GM19099 (cell line): ENCODE results near the gene ANAPC10.

Experiments
- POLR2A ChIP-seq: IDR thresholded peaks from 3 replicates; pipeline ENCODE4 v1.6.1; 2011; ENCODE audit warnings: low read depth; ENCODE audit not compliant: insufficient read length; ENCODE audit errors: extremely low read depth

The ANAPC10 gene

DNA sequence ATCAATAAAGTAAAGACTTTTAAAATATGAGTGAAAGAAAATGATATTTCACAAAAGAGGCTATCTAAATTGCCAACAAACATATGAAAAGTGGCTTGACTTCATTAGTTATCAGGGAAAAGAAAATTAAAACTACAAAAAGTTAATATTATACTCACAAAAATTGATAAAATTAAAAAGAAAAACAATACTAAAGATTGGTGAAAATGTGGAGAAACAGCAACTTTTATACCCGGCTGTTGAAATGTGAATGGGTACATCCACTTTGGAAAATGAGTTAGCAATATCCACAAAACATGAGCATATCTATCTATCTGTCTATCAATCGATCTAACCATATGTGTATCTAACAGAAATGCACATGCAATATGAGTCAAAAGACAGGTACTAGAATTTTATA, 122.3 kb downstream of the ANAPC10 start:
- no peak for TF ChIP-seq POLR2A

DNA sequence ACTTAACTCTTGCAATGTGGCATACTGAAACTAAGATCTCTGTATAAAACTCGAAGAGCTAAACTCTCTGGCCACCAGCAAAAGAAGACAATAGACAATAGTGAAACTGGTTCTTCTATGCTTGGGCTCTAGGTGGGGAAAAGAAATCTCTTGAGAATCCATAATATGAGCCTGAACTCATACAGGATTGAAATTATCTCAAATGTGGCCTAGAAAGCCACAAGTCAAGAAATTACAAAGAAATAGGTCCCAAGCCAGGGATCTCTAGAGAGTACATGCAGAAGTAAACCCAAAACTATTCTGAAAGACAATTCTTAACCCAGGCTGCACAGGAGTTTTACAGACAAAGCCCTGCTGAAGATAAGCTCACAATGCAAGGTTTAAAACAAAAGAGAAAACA, 127.4 kb downstream of the ANAPC10 start:
- no peak for TF ChIP-seq POLR2A

- no peak for TF ChIP-seq POLR2A
Measured at GRCh38 chr4:144969821-144970220, 128.2 kb downstream of the ANAPC10 start.

- TF ChIP-seq POLR2A, result no peak
Measured at GRCh38 chr4:144968606-144969005, 129.4 kb downstream of the ANAPC10 start.

GRCh38 chr4:144967161-144967560, 130.8 kb downstream of the ANAPC10 start:
- TF ChIP-seq POLR2A, result no peak

DNA sequence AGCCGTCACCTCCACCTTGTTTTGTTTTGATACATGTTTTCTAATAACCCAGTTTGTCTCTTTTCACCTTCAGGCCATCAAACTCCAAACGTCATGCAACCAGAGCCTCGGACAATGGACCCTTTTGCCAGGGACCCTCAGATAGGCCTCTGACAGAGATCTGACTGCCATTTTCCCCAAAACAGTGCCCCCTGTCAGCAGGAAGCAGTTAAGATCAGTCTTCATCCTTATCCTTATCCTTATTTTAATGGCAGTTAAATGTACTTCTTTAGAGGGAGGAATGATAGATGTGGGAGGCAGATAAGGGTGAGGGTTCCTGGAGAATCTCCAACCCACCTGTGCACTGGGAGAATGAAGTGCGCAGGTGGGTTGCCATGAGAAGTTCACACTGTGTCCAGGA, 135.7 kb downstream of the ANAPC10 start:
- TF ChIP-seq POLR2A, result no peak

GRCh38 chr4:144955104-144955503, 142.9 kb downstream of the ANAPC10 start:
- TF ChIP-seq POLR2A, result no peak

GRCh38 chr4:144954230-144954629, 143.8 kb downstream of the ANAPC10 start:
- TF ChIP-seq POLR2A, result no peak

DNA sequence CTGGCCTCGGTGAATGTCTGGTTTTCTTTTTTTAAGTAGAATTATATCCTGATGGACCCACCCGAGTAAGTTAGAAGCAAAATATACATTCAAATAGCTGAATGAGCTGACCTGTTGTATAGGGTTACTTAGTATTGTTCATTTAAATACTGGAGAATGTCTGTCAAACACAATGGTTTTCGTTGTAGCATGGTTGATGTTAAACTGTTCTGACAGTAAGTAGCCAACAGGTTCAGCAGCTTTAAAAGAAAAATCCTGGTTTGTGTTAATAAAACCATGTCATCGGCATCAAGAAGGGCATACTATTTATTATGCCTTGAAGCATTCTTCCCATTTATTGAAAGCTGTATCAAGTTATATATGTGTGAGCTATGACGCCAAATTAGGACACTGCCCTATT, 149.6 kb downstream of the ANAPC10 start:
- no peak for TF ChIP-seq POLR2A

GRCh38 chr4:144948009-144948408, 150.0 kb downstream of the ANAPC10 start:
- no peak for TF ChIP-seq POLR2A
